ENCODE data around the gene NOP10.

- no peak for TF ChIP-seq CTCF (IDR thresholded peaks at IDR 0.05)
- no peak for TF ChIP-seq EZH2 (IDR thresholded peaks at IDR 0.05; ENCODE audit: borderline replicate concordance, insufficient read depth, low read depth, low read length, poor library complexity, severe bottlenecking)
Observed at GRCh38 chr15:34357653-34358052, 14.7 kb upstream of the NOP10 start.
